RWPE2 (cell line): ENCODE data around the gene ADCY3.

Source experiments
- ATAC-seq: fragments of 200-7000 bp; cut with Tn5 transposase; 3 replicates; pipeline ENCODE4 v1.9.1; 2021; ENCODE audit warnings: low read depth
- DNase-seq: peaks from one replicate; pipeline ENCODE4 v3.0.0-alpha.2; 2020; ENCODE audit warnings: low spot score
- H3K27ac ChIP-seq: fragments of 450-650 bp; 2 replicates; pipeline ENCODE4 v1.5.1; 2017; ENCODE audit warnings: mild to moderate bottlenecking; ENCODE audit not compliant: poor library complexity, severe bottlenecking
- H3K27me3 ChIP-seq: fragments of 250-450 bp; sonication (Bioruptor Pico); 2 replicates; pipeline ENCODE4 v1.5.1; 2021; ENCODE audit warnings: mild to moderate bottlenecking, moderate library complexity; ENCODE audit not compliant: insufficient read depth, poor library complexity, severe bottlenecking
- H3K36me3 ChIP-seq: fragments of 250-450 bp; sonication (Bioruptor Pico); 2 replicates; pipeline ENCODE4 v1.5.1; 2020; ENCODE audit warnings: low read depth, mild to moderate bottlenecking, moderate library complexity
- H3K4me1 ChIP-seq: fragments of 250-450 bp; sonication (Bioruptor Pico); 2 replicates; pipeline ENCODE4 v1.5.1; 2021; ENCODE audit warnings: mild to moderate bottlenecking, moderate library complexity; ENCODE audit not compliant: insufficient read depth, poor library complexity, severe bottlenecking
- H3K4me3 ChIP-seq: fragments of 250-450 bp; sonication (Bioruptor Pico); 2 replicates; pipeline ENCODE4 v1.5.1; 2021; ENCODE audit warnings: mild to moderate bottlenecking, moderate library complexity; ENCODE audit not compliant: severe bottlenecking
- H3K9me3 ChIP-seq: fragments of 250-450 bp; sonication (Bioruptor Pico); 2 replicates; pipeline ENCODE4 v1.5.1; 2021; ENCODE audit warnings: mild to moderate bottlenecking, moderate library complexity; ENCODE audit not compliant: severe bottlenecking
- CTCF ChIP-seq: fragments of 450-650 bp; IDR thresholded peaks from one replicate; pipeline ENCODE4 v1.5.1; 2017; ENCODE audit warnings: mild to moderate bottlenecking, moderate library complexity; ENCODE audit not compliant: poor library complexity, severe bottlenecking

ADCY3 gene

GRCh38 chr2:24858996-24859395, 61.0 kb downstream of the ADCY3 start:
- Histone ChIP-seq H3K4me3 (no peak overlapping the region), H3K4me1 (no peaks in the 10 kb centered on the region), H3K27me3 (no peaks in the 10 kb centered on the region), H3K27ac (no peak overlapping the region), H3K36me3 (peaks cover 6% of the 10 kb centered on the region), H3K9me3 (no peaks in the 10 kb centered on the region)
- ATAC-seq (no peak), DNase-seq (no peak)
- TF ChIP-seq CTCF: no peak

DNA sequence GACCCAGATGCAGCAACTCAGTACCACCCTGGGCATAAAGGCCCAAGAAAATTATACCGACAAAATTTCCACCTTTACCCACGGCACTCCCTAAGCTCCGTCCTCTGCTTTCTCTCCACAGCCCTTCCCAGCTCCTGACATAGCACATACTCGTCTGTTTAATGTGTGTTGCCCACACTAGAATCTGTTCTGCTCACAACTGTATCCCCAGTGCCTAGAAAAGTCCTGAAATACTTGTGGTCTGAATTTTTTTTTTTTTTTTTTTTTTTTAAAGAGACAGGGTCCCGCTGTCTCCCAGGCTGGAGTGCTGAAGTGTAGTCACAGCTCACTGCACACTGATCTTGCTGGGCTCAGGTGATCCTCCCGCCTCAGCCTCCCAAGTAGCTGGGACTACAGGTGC, 62.3 kb downstream of the ADCY3 start:
- DNase-seq (no peak), ATAC-seq (no peak)
- H3K36me3 ChIP-seq: peaks cover 5% of the 10 kb centered on the region
- no peaks in the 10 kb centered on the region for H3K27me3 ChIP-seq
- H3K4me3 ChIP-seq: no peak overlapping the region
- H3K27ac ChIP-seq: no peak overlapping the region
- no peaks in the 10 kb centered on the region for H3K9me3 ChIP-seq
- H3K4me1 ChIP-seq: no peaks in the 10 kb centered on the region
- no peak for TF ChIP-seq CTCF

- ATAC-seq (no peak), DNase-seq (no peak)
- H3K4me3 ChIP-seq: no peak overlapping the region
- no peak for TF ChIP-seq CTCF
- H3K36me3 ChIP-seq: peaks cover 3% of the 10 kb centered on the region; the same call in 1 of the 2 replicates
- H3K9me3 ChIP-seq: no peaks in the 10 kb centered on the region
- no peaks in the 10 kb centered on the region for H3K27me3 ChIP-seq
- no peak overlapping the region for H3K27ac ChIP-seq
- no peaks in the 10 kb centered on the region for H3K4me1 ChIP-seq
Observed at GRCh38 chr2:24856791-24857211, 63.2 kb downstream of the ADCY3 start.

- H3K4me3 ChIP-seq: no peak overlapping the region
Observed at GRCh38 chr2:24855726-24856125, 64.3 kb downstream of the ADCY3 start.

More at GRCh38 chr2:24855726-24856125, 64.3 kb downstream of the ADCY3 start:
- Histone ChIP-seq H3K9me3 (no peaks in the 10 kb centered on the region), H3K27ac (no peak overlapping the region), H3K4me1 (no peaks in the 10 kb centered on the region), H3K36me3 (peaks cover 3% of the 10 kb centered on the region; the same call in 1 of the 2 replicates), H3K27me3 (no peaks in the 10 kb centered on the region)
- DNase-seq (no peak), ATAC-seq (no peak)
- no peak for TF ChIP-seq CTCF
